Kidney epithelial cell (primary cell): ENCODE data around the gene SLC51A. TPM values are rescaled to one million over a fixed set of nuclear protein-coding genes. Genes with fewer than 3 reads are reported as not detected.
"Not testable (repeated sequence)": the region's sequence is repeated elsewhere in the genome, so short reads cannot be mapped to it uniquely, and the experiment has no call there.

ENCODE experiments used
- DNase-seq: peaks from one replicate; pipeline ENCODE4 v3.0.0-alpha.2; 2010; ENCODE audit warnings: low read depth
- H3K27me3 ChIP-seq: 2 replicates; pipeline ENCODE4 v1.6.0; 2011; ENCODE audit warnings: low read length; ENCODE audit not compliant: control insufficient read depth, insufficient read depth
- H3K36me3 ChIP-seq: 2 replicates; pipeline ENCODE4 v1.5.1; 2011; ENCODE audit warnings: low read length; ENCODE audit not compliant: control insufficient read depth, insufficient read depth
- H3K4me3 ChIP-seq: 2 replicates; pipeline ENCODE4 v1.5.1; 2011; ENCODE audit warnings: low read depth, mild to moderate bottlenecking, control low read depth, low read length
- total RNA-seq: library from RNA; depleted of rRNA; stranded (reverse); fragments of >200 nt; gene quantifications from 2 replicates; pipeline ENCODE4 v1.2.3, GENCODE V29; 2015
- TF ChIP-seq, protein P1 (sequence below): IDR thresholded peaks from 2 replicates; pipeline ENCODE4 v1.5.1; 2011; ENCODE audit warnings: mild to moderate bottlenecking, moderate library complexity, low read length, control low read depth, inconsistent platforms; ENCODE audit not compliant: insufficient read depth, poor library complexity, severe bottlenecking

SLC51A gene
- total RNA-seq, 1 donor from 2014 or later = not detected

DNA sequence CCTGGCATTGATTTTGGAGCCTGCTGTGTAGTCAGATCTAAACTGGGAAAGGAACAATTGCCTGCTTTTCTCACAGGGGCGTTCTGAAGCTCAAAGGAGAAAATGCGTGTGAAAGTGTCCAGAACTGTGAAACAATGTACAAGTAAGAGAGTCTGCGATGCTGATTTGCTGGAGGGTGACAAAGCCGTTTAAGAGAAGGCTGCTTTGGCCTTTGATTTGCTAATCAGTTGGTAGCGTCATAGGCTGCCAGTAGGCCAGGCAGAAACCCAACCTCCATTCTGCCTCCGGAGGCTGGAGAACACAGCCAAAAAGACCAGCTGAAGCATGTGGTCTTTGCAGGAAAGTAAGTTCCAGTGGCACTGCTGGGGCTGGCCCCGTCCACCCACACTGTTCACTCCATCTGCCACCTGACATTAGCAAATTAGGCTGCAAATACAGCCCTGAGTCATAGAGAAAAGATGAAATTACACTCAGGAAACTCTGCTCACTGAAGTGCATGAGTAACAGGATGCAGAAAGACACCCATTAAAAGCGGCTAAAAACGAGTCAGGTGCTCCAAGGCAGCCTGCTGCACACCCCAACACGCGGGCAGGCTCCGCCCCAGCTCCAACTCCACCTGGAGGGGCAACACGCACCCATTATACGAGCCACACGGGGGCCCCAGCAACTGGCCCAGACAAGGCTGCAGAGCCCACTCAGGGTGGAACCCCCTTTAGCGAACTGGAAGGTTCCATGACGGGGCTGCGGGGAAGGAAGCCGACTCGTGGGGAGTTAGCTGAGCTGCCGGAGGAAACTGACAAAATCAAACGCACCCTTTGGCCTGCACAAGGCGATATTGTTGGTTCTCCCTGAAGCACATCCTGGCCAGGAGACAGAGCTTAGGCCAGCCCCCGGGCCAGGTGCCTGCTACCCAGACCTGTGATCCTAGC is 36.7 kb upstream of the SLC51A start:
- DNase-seq = no peak
- Histone ChIP-seq H3K27me3 (no peaks in the 10 kb centered on the region), H3K4me3 (no peak overlapping the region), H3K36me3 (no peaks in the 10 kb centered on the region)
- TF ChIP-seq, protein P1, sequence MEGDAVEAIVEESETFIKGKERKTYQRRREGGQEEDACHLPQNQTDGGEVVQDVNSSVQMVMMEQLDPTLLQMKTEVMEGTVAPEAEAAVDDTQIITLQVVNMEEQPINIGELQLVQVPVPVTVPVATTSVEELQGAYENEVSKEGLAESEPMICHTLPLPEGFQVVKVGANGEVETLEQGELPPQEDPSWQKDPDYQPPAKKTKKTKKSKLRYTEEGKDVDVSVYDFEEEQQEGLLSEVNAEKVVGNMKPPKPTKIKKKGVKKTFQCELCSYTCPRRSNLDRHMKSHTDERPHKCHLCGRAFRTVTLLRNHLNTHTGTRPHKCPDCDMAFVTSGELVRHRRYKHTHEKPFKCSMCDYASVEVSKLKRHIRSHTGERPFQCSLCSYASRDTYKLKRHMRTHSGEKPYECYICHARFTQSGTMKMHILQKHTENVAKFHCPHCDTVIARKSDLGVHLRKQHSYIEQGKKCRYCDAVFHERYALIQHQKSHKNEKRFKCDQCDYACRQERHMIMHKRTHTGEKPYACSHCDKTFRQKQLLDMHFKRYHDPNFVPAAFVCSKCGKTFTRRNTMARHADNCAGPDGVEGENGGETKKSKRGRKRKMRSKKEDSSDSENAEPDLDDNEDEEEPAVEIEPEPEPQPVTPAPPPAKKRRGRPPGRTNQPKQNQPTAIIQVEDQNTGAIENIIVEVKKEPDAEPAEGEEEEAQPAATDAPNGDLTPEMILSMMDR = no peak

DNA sequence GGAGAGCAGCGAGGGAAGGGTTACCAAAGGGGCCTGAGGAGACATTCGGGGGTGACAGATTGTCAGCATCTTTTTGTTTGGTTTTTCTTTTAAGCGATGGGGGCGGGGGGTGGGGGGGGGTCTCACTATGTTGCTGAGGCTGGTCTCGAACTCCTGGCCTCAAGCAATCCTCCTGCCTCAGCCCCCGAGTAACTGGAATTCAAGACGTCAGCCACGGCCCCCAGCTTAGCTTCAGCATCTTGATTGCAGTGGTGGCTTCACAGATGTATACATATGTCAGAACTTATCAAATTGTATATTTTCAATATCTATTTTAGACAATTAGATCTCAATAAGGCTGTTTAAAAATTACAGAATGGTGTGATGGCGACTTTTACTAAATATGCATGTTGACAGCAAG is 36.0 kb upstream of the SLC51A start:
- no peak for DNase-seq
- H3K36me3 ChIP-seq = no peaks in the 10 kb centered on the region
- H3K27me3 ChIP-seq = no peaks in the 10 kb centered on the region
- H3K4me3 ChIP-seq = no peak overlapping the region
- TF ChIP-seq, protein P1 = no peak

DNA sequence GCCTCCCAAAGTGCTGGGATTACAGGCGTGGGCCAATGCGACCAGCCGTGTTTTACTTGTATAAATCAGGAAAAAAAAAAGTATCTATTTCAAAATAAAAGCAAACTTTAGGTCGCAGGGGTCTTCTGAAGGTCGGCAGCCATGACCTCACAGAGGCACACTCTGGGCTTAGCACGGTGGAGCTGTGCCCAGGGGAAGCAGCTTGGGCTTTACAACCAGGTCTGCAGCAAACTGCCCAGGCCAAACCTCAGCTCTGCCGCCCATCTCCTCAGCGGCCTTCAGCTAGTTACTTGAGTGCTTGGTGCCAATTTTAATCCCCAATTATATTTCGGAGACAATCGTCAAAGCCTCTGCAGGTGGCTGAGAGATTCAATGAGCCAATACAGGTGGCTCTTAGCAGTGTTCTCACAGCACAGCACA is 35.2 kb upstream of the SLC51A start:
- no peak for DNase-seq
- TF ChIP-seq, protein P1 = no peak
- H3K36me3 ChIP-seq = no peaks in the 10 kb centered on the region
- no peaks in the 10 kb centered on the region for H3K27me3 ChIP-seq
- H3K4me3 ChIP-seq = no peak overlapping the region

DNA sequence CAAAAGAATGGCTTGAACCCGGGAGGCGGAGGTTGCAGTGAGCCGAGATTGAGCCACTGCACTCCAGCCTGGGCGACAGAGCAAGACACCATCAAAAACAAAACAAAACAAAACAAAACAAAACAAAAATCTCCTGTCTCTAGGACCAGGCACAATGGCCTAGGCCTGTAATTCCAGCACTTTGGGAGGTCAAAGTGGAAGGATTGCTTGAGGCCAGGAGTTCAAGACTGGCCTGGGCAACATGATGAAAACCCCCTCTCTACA is 32.2 kb upstream of the SLC51A start:
- H3K27me3 ChIP-seq, H3K36me3 ChIP-seq, DNase-seq, H3K4me3 ChIP-seq: not testable (repeated sequence)

DNA sequence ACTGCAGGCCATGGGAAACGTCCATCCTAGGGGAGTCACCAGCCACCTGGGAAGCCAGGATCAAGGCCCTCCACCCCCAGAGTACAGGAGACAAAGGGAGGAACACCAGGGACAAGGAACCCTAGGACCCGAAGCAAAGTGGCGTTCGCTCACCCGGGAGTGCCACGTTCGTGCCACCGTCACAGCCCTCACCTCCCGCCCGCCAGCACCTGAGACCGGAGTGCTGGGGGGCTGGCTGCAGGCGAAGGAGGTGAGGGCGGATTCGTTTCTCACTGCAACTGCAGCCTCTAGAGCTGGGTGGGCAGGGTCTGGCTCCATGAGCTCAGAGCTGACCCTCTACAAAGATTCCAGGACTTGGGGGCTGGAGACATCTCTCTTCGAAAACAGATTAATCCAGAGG is 31.5 kb upstream of the SLC51A start:
- Histone ChIP-seq H3K27me3 (no peaks in the 10 kb centered on the region), H3K36me3 (no peaks in the 10 kb centered on the region), H3K4me3 (no peak overlapping the region)
- no peak for DNase-seq
- TF ChIP-seq, protein P1 = no peak

- DNase-seq = no peak
- Histone ChIP-seq H3K36me3 (no peaks in the 10 kb centered on the region), H3K4me3 (no peak overlapping the region), H3K27me3 (no peaks in the 10 kb centered on the region)
- TF ChIP-seq, protein P1 = no peak
Measured at GRCh38 chr3:196186651-196187573, 29.4 kb upstream of the SLC51A start.
